GM18505 (cell line): ENCODE data around the gene SRGAP3.
"Not testable (repeated sequence)": the region's sequence is repeated elsewhere in the genome, so short reads cannot be mapped to it uniquely, and the experiment has no call there.

Experiments used
- ATAC-seq: cut with Tn5 transposase; IDR thresholded peaks from one replicate; pipeline ENCODE4 v1.9.1; 2021; ENCODE audit not compliant: unreplicated experiment
- POLR2A ChIP-seq: IDR thresholded peaks from 4 replicates; pipeline ENCODE4 v1.6.1; 2011; ENCODE audit warnings: borderline replicate concordance; ENCODE audit not compliant: insufficient read depth, insufficient read length; ENCODE audit errors: extremely low read depth

Gene SRGAP3

DNA sequence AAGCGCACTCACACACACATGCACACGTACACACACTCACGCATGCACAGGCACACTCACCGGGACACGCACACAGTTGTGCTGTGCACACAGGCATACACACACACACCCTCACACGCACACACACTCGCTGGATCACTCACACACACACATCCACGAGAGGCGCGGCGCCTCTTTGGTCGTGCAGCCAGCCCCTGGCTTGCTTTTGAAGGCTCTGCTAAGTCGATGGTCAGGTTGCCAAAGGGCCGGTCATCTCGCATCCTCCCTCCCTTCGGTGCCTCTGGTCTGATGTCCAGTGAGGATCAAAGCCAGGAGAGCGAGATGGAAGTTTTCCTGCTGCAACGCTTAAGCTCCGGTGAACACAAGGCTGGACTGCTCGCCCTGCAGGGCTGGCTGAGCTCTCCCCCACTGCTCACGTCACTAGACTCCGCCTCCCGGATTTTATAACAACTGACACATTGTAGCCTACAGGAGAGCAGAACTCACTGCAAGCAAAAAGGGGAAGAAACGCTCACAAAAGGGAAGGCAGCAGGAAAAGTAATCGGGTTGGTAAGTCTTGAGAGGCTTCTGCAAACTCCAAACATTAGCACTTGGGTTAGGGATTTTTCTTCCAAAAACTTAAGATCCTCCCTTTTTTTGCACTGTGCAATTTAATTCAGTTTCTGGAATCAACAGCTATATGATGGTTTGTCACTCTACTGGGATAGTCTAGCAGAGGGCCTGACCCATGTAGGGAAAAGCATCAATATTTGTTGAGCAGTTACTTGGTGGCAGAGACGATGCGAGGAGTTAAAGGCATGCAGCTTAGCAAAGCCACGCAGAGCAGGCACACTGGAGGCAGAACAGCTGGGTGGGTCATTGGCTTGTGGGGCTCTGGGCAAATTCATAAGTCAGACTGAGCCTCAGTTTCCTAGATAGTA lies at the start of gene SRGAP3:
SRGAP3 (minus strand) TSS at position 374 of the 920 bp plus-strand sequence. CDS start 695 bp downstream, outside the sequence.
- ATAC-seq = peak; percentile 100
- peak; percentile 49 for TF ChIP-seq POLR2A

DNA sequence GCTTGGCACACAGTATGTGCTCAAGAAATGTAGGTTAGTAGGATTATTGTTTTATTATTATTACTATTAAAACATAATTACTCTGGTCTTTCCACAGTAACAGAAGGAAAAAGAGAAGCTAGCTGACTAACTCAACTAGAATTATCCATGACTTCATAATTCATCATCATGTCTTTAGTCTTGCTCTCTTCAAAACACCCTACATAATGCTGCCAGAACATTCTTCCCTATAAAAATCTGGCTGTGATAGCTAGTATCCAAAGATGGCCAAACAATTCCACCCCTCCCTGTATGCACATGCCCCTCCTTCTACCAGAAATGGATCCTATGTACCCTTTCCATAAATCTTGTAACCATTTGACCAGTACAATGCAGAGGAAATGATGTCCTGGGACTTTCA lies 48.8 kb upstream of the SRGAP3 start:
- ATAC-seq = no peak

GRCh38 chr3:9296241-9296640 lies 46.8 kb upstream of the SRGAP3 start:
- no peak for ATAC-seq
- no peak for TF ChIP-seq POLR2A

More for the DNA sequence above, 48.8 kb upstream of the SRGAP3 start:
- TF ChIP-seq POLR2A = no peak

DNA sequence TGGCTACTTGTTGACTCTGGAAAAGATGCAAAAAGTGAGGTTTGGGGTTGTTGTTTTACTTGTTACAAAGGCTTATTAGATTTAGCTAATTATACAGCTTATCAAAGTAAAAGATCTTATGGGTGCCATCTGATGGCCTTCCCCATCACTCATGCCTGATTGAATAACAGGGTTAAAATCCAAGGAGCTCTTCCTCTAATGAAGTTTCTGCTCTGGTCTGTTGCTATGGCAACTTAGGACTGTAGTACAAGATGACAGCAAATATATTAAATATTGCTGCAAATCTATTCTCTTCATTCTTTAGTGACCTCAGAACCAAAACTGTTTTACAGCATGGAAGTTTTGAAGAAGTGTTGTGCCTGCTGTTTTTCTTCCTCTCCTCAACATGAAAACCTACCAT lies 45.6 kb upstream of the SRGAP3 start:
- TF ChIP-seq POLR2A = no peak
- ATAC-seq = no peak

GRCh38 chr3:9293953-9294352 lies 44.5 kb upstream of the SRGAP3 start:
- ATAC-seq = not testable (repeated sequence)

- ATAC-seq = no peak
- TF ChIP-seq POLR2A = no peak
These were observed 43.6 kb upstream of the SRGAP3 start for GRCh38 chr3:9293076-9293475.

- TF ChIP-seq POLR2A = no peak
- no peak for ATAC-seq
These were observed 43.1 kb upstream of the SRGAP3 start for GRCh38 chr3:9292516-9292915.

- no peak for TF ChIP-seq POLR2A
- ATAC-seq = no peak
These were observed 42.5 kb upstream of the SRGAP3 start for GRCh38 chr3:9291821-9292410.

DNA sequence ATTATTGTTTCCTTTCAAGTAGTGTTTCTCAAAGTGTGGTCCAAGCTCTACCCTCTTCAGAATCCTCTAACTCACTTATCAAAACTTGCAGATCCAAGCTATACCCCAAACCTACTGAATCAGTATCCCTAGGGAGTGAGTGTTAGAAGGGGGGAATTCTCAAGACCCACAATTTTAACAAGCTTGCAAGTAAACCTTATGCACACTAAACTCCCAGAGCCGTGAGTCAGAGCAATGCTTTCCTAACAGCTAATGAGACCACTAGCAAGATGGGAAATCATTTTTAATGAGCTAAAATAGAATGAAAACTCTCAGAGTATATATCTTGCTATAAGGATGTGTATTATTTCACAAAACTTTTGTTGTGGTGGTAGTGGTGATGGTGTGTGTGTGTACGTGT lies 41.1 kb upstream of the SRGAP3 start:
- TF ChIP-seq POLR2A = no peak
- ATAC-seq = no peak

GRCh38 chr3:9281533-9281932 lies 32.1 kb upstream of the SRGAP3 start:
- ATAC-seq = not testable (repeated sequence)

DNA sequence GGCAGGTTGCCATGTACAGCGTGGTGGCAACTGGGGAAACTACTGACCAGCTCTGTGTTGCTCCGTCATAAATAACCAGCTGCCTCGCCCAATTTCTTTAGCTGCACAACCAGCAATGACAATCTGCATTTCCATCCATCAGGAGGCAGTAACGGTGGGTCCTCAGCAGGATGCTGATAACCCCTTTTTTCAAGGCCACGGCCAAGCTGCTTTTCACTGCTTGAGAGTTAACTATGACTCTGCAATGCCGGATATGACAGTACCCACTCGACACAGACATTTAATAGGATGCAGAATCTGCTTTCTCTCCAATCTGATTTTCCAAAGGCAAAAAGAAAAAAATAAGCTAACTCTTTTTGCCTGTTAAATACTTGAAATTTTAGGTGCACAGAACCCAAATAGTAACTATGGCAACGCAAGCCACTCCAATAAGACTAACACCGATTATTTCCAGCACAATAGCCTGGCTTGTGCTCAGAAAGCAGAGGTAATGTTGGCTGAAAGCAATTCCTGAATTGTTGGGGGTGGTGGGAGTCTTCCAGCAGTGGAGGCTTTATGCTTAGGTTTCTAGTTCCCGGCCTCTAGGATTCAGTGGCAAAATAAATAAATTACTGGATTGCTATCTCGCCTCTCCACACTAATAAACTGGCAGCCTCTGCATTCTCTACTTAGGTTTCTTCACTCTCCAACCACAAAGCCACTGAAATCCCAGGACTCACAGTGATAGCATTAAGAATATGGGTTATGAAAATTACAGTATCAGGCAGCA lies 31.2 kb upstream of the SRGAP3 start:
- TF ChIP-seq POLR2A = no peak
- ATAC-seq = no peak

DNA sequence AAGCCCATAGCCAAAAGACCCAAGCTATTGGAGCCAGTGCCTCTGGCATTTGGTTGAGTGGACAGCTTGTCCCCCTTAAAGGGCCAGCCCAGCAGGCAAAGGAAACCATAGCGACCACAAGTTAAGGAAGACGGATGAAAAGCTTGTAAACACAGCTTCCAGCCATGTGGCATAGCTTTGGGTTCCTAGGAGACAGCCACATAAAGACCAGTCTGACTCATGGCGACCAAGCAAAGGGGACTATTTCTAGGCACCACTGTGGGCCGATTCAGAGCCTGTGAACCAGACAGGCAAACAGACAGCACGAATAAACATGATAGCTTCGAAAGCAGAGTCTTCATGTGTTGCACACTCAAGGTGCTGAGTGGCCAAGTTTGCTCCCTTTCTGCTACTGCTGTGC lies 30.5 kb upstream of the SRGAP3 start:
- ATAC-seq = no peak
- no peak for TF ChIP-seq POLR2A

DNA sequence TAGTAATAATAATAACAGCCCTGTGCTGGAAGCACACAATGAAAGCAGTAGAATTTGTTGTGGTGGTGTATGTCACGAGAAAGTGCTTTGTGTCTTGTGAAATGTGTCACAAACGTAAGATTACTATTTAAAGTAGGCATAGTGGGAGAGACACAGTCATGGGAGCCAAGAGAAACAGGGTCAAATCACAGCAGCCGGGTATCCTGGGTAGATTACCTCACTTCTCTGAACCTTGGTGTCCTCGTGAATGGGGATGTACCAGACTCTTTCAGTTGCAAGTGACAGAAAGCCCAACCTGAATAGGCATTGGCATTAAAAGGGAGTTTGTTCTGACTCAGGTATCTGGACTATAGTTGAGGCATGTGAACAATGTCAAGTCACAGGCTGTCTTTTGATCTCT lies 29.1 kb upstream of the SRGAP3 start:
- TF ChIP-seq POLR2A = no peak
- no peak for ATAC-seq

DNA sequence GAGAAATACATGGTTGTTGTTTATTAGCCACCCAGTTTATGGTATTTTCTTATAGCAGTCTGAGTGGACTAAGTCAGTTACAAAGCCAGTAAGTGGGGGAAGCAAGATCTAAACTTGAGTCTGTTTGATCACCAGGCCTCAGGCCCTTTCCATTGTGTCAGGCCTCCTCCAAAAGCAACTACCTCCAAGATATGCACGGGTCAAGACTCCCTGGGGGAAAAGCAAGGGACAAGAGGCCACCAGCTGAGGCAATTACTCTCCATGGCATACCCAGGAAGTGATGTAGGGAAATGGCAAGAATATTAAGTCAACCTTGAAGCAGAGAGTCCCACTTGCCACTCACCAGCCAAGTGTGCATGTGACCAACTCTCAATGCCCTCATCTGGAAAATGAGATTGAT lies 28.6 kb upstream of the SRGAP3 start:
- no peak for ATAC-seq
- no peak for TF ChIP-seq POLR2A
